ENCODE measurements around the gene PROX1. TPM values are rescaled to one million over a fixed set of nuclear protein-coding genes. Genes with fewer than 3 reads are reported as not detected.

Gene PROX1
- total RNA-seq = 1 to 10 TPM; 1.5 to 3.9 TPM
- 6.0 TPM for polyA plus RNA-seq (2013, experiment 1 of 2)
- polyA plus RNA-seq (2013, experiment 2 of 2) = 4.8 TPM
- long read RNA-seq, experiment 1 = 0 reads
- long read RNA-seq, experiment 2, partial matches to known transcripts = 0 of 1 reads
- long read RNA-seq, experiment 2, other reads (novel, unspliced or antisense) = 1 of 1 reads
- long read RNA-seq, experiment 3, full-length matches to known transcripts = 3 of 7 reads
- long read RNA-seq, experiment 3, partial matches to known transcripts = 1 of 7 reads
- long read RNA-seq, experiment 3, other reads (novel, unspliced or antisense) = 3 of 7 reads
- long read RNA-seq, experiment 4, partial matches to known transcripts = 0 of 1 reads
- long read RNA-seq, experiment 4, other reads (novel, unspliced or antisense) = 1 of 1 reads

DNA sequence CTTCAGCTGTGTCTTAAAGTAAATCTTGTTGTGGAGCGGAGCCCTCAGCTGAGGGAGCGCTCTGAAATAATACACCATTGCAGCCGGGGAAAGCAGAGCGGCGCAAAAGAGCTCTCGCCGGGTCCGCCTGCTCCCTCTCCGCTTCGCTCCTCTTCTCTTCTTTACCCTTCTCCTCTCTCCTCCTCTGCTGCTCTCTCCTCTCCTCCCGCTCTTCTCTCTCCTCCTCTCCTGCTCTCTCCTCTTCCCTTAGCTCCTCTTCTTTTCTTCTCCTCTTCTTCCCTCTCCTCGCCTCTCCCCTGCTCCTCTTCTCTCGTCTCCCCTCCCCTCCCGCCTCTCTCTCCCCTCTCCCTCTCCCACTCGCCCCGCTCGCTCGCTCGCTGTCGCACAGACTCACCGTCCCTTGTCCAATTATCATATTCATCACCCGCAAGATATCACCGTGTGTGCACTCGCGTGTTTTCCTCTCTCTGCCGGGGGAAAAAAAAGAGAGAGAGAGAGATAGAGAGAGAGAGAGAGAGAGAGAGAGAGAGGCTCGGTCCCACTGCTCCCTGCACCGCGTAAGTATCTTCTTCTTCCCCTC, at the start of gene PROX1:
PROX1 (plus strand) TSS at position 47 of the 580 bp plus-strand sequence. CDS start 8,563 bp downstream, outside the sequence.
- Histone ChIP-seq H3K27ac (ENCODE audit: low read depth, low read length) (peak within 1 kb of the TSS; percentile 84), H3K27me3 (ENCODE audit: control insufficient read depth, insufficient read depth, low read length, poor library complexity, severe bottlenecking) (peaks cover 82% of the 10 kb centered on the region), H3K9me3 (ENCODE audit: control insufficient read depth, low read length) (no peaks in the 10 kb centered on the region), H3K9ac (ENCODE audit: extremely low read depth, low read length, poor library complexity, severe bottlenecking) (peak within 1 kb of the TSS; percentile 28), H3K36me3 (ENCODE audit: control insufficient read depth, insufficient read depth, low read length) (no peaks in the 10 kb centered on the region), H3K4me3 (ENCODE audit: low read length) (peak within 1 kb of the TSS; percentile 91), H3K4me1 (ENCODE audit: control insufficient read depth, insufficient read depth, low read length) (peaks cover 26% of the 10 kb centered on the region)
- TF ChIP-seq, protein P1, sequence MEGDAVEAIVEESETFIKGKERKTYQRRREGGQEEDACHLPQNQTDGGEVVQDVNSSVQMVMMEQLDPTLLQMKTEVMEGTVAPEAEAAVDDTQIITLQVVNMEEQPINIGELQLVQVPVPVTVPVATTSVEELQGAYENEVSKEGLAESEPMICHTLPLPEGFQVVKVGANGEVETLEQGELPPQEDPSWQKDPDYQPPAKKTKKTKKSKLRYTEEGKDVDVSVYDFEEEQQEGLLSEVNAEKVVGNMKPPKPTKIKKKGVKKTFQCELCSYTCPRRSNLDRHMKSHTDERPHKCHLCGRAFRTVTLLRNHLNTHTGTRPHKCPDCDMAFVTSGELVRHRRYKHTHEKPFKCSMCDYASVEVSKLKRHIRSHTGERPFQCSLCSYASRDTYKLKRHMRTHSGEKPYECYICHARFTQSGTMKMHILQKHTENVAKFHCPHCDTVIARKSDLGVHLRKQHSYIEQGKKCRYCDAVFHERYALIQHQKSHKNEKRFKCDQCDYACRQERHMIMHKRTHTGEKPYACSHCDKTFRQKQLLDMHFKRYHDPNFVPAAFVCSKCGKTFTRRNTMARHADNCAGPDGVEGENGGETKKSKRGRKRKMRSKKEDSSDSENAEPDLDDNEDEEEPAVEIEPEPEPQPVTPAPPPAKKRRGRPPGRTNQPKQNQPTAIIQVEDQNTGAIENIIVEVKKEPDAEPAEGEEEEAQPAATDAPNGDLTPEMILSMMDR (conservative IDR thresholded peaks at IDR 0.05) = no peak
- H3K27me3 Mint-ChIP-seq (ENCODE audit: insufficient read depth) = peaks cover 96% of the 10 kb centered on the region
- peak within 1 kb of the TSS; percentile 78 for H3K4me3 Mint-ChIP-seq
- peak within 1 kb of the TSS; percentile 76 for H3K27ac Mint-ChIP-seq
- WGBS, 2 experiments (ENCODE audit: insufficient coverage in 1 of 2, insufficient read length in 1 of 2) = 0% methylated on average over 13 to 23 of the region's 29 CpGs
- H3K36me3 Mint-ChIP-seq (ENCODE audit: low read depth) = no peaks in the 10 kb centered on the region
- no peaks in the 10 kb centered on the region for H3K9me3 Mint-ChIP-seq
- H3K4me1 Mint-ChIP-seq = peaks cover 45% of the 10 kb centered on the region
- no peak for DNase-seq

DNA sequence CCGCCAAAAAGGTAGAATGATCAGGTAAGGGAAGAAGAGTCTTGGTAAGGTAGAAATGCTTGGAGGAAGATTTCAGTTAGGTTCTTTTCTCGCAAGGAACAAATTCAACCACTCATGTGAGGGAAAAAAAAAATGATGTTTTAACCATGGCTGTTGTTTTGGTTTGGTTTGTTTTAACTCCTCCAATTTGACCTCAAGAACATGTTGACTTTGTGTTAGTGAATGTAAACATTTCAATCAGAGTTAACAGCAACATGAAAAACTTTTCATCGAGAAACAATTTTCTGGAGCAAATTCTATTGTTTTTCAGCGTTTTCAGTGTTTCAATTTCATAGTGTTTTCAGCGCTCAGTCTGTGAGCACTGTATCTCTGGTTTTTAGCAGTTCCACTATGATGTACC, 49.0 kb upstream of the PROX1 start:
- WGBS, 2 experiments (ENCODE audit: insufficient coverage in 1 of 2, insufficient read length in 1 of 2) = 91 to 95% methylated on average over 3 to 5 of the region's 5 CpGs

DNA sequence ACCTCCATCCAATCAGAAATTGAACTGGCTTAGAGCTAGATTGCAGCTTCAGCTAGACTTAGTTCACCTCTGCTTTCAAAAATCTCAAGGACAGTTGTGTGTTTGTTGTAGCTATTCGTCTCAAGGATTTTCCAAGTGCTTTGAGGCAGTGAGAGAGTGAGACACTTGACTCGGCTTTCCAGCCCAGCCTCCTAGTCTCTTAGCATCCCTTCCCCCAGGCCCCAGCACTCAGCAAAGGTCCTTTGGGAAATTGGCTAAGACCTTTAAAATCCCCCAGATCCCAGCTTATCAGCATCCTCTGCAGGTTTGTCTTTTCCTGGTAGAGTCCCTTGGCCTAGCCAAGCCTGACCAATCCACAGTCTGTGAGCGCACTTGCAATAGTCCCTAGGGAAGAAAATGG, 47.9 kb upstream of the PROX1 start:
- Mint-ChIP-seq H3K4me1 (peaks cover 13% of the 10 kb centered on the region), H3K27ac (no peak overlapping the region), H3K4me3 (no peak overlapping the region), H3K36me3 (ENCODE audit: low read depth) (no peaks in the 10 kb centered on the region), H3K27me3 (ENCODE audit: insufficient read depth) (peaks cover 2% of the 10 kb centered on the region), H3K9me3 (peaks cover 17% of the 10 kb centered on the region)
- no peak overlapping the region for H3K27ac ChIP-seq (ENCODE audit: low read depth, low read length)
- TF ChIP-seq, protein P1 (conservative IDR thresholded peaks at IDR 0.05) = no peak
- WGBS, 2 experiments (ENCODE audit: insufficient coverage in 1 of 2, insufficient read length in 1 of 2) = 97 to 100% methylated on average over 1 to 3 of the region's 3 CpGs
- H3K36me3 ChIP-seq (ENCODE audit: control insufficient read depth, insufficient read depth, low read length) = no peaks in the 10 kb centered on the region
- H3K4me1 ChIP-seq (ENCODE audit: control insufficient read depth, insufficient read depth, low read length) = no peaks in the 10 kb centered on the region
- no peak for DNase-seq
- H3K4me3 ChIP-seq (ENCODE audit: low read length) = peak overlapping the region; percentile 12
- peaks cover 33% of the 10 kb centered on the region for H3K9me3 ChIP-seq (ENCODE audit: control insufficient read depth, low read length)
- no peaks in the 10 kb centered on the region for H3K27me3 ChIP-seq (ENCODE audit: control insufficient read depth, insufficient read depth, low read length, poor library complexity, severe bottlenecking)
- H3K9ac ChIP-seq (ENCODE audit: extremely low read depth, low read length, poor library complexity, severe bottlenecking) = no peak overlapping the region

More for the DNA sequence above, 49.0 kb upstream of the PROX1 start:
- no peak overlapping the region for H3K9ac ChIP-seq (ENCODE audit: extremely low read depth, low read length, poor library complexity, severe bottlenecking)
- H3K27ac ChIP-seq (ENCODE audit: low read depth, low read length) = no peak overlapping the region
- H3K27me3 Mint-ChIP-seq (ENCODE audit: insufficient read depth) = peaks cover 2% of the 10 kb centered on the region
- peaks cover 17% of the 10 kb centered on the region for H3K9me3 Mint-ChIP-seq
- no peak overlapping the region for H3K4me3 ChIP-seq (ENCODE audit: low read length)
- H3K36me3 Mint-ChIP-seq (ENCODE audit: low read depth) = no peaks in the 10 kb centered on the region
- no peaks in the 10 kb centered on the region for H3K36me3 ChIP-seq (ENCODE audit: control insufficient read depth, insufficient read depth, low read length)
- H3K4me3 Mint-ChIP-seq = no peak overlapping the region
- peaks cover 33% of the 10 kb centered on the region for H3K9me3 ChIP-seq (ENCODE audit: control insufficient read depth, low read length)
- TF ChIP-seq, protein P1 (conservative IDR thresholded peaks at IDR 0.05) = no peak
- no peaks in the 10 kb centered on the region for H3K27me3 ChIP-seq (ENCODE audit: control insufficient read depth, insufficient read depth, low read length, poor library complexity, severe bottlenecking)
- H3K4me1 Mint-ChIP-seq = peaks cover 22% of the 10 kb centered on the region
- peaks cover 5% of the 10 kb centered on the region for H3K4me1 ChIP-seq (ENCODE audit: control insufficient read depth, insufficient read depth, low read length)
- H3K27ac Mint-ChIP-seq = no peak overlapping the region
- no peak for DNase-seq

Data from endodermal cell (in vitro differentiated cells).